GM12878 (cell line): ENCODE data around the gene PPME1. TPM values are rescaled to one million over a fixed set of nuclear protein-coding genes. Genes with fewer than 3 reads are reported as not detected.

Experiments
- ATAC-seq: fragments of 200-7000 bp; cut with Tn5 transposase; 3 replicates; pipeline ENCODE4 v1.9.1; 2020; ENCODE audit warnings: mild to moderate bottlenecking, moderate library complexity
- BruUV-seq: library from RNA; stranded (reverse); fragments of 400-500 nt; replicated peaks from 2 replicates; lab custom pipeline; 2021; lab: Mats Ljungman, UMichigan
- CTCF ChIA-PET: fragments of 300-600 bp; sonication (Branson Sonifier 250); formaldehyde crosslinking; extraction: SDS; loops from one replicate; lab custom pipeline; 2021; ENCODE audit warnings: inconsistent platforms; lab: Yijun Ruan, JAX
- POLR2A ChIA-PET: fragments of 350-600 bp; formaldehyde crosslinking; extraction: SDS; loops from one replicate; lab custom pipeline; 2021; ENCODE audit warnings: inconsistent platforms; lab: Charles Lee
- RAD21 ChIA-PET: fragments of 300-600 bp; sonication (Branson Sonifier 250); formaldehyde crosslinking; loops from one replicate; lab custom pipeline; 2023; ENCODE audit warnings: antibody characterized with exemption; ENCODE audit not compliant: unreplicated experiment; lab: Charles Lee
- SMC1A ChIA-PET: fragments of 300-600 bp; sonication (Branson Sonifier 250); formaldehyde crosslinking; loops from one replicate; lab custom pipeline; 2023; ENCODE audit not compliant: unreplicated experiment, uncharacterized antibody; lab: Charles Lee
- DNase-seq: peaks from one replicate; pipeline ENCODE4 v3.0.0-alpha.2; 2011; ENCODE audit warnings: low read depth, low spot score
- FAIRE-seq: peaks from 3 replicates; lab custom pipeline; 2011; peaks lifted over from hg19 to GRCh38; lab: Jason Lieb, UNC
- H2AFZ ChIP-seq: 2 replicates; pipeline ENCODE4 v1.6.0; 2011; ENCODE audit warnings: low read depth, low read length, control low read depth; ENCODE audit not compliant: control insufficient read depth
- H3K27ac ChIP-seq: 2 replicates; pipeline ENCODE4 v1.5.1; 2011; ENCODE audit warnings: control low read depth; ENCODE audit not compliant: control insufficient read depth, insufficient read depth
- H3K27me3 ChIP-seq, 2 experiments: replicated peaks in 1 of 2; 2 replicates each; pipeline versions ENCODE4 v1.6.0 to v1.6.1; 2011; ENCODE audit warnings: low read length in 1 of 2; ENCODE audit not compliant: control insufficient read depth in 2 of 2, insufficient read depth in 2 of 2
- H3K36me3 ChIP-seq, 2 experiments: 2 replicates each; pipeline ENCODE4 v1.5.1; 2011; ENCODE audit warnings: low read length in 1 of 2; ENCODE audit not compliant: control insufficient read depth in 2 of 2, insufficient read depth in 2 of 2
- H3K4me1 ChIP-seq: 2 replicates; pipeline ENCODE4 v1.6.1; 2011; ENCODE audit warnings: mild to moderate bottlenecking, low read length, moderate library complexity, mixed read lengths; ENCODE audit not compliant: control insufficient read depth, insufficient read depth
- H3K4me2 ChIP-seq: 2 replicates; pipeline ENCODE4 v1.6.0; 2011; ENCODE audit warnings: control low read depth; ENCODE audit not compliant: control insufficient read depth, insufficient read depth
- H3K4me3 ChIP-seq: fragments of 200-600 bp; sonication (generic); 2 replicates; pipeline ENCODE4 v1.5.1; 2016
- H3K79me2 ChIP-seq: 2 replicates; pipeline ENCODE4 v1.6.0; 2011; ENCODE audit warnings: low read length; ENCODE audit not compliant: control insufficient read depth, insufficient read depth
- H3K9ac ChIP-seq: 2 replicates; pipeline ENCODE4 v1.8.0; 2011; ENCODE audit warnings: low read length, control low read depth, mixed read lengths; ENCODE audit not compliant: control insufficient read depth, insufficient read depth
- H3K9me3 ChIP-seq: replicated peaks from 3 replicates; pipeline ENCODE4 v1.5.1; 2011; ENCODE audit warnings: mild to moderate bottlenecking, low read length; ENCODE audit not compliant: control insufficient read depth, insufficient read depth
- H4K20me1 ChIP-seq: 2 replicates; pipeline ENCODE4 v1.6.0; 2011; ENCODE audit not compliant: control insufficient read depth, insufficient read depth
- MEF2B ChIP-seq: fragments of 450-650 bp; IDR thresholded peaks from 2 replicates; pipeline ENCODE4 v1.6.1; 2018; ENCODE audit warnings: mild to moderate bottlenecking, moderate library complexity; ENCODE audit not compliant: partially characterized antibody, poor library complexity, severe bottlenecking
- RAD51 ChIP-seq: fragments of 450-650 bp; IDR thresholded peaks from 2 replicates; pipeline ENCODE4 v1.6.1; 2016; ENCODE audit warnings: moderate library complexity, mild to moderate bottlenecking, inconsistent platforms
- WGBS: methylation state at CpG from one replicate; pipeline ENCODE4 v1.1.6; 2016; ENCODE audit warnings: low lambda C conversion rate; ENCODE audit not compliant: insufficient replicate concordance, insufficient coverage; ENCODE audit errors: missing lambda C conversion rate; 5-methylcytosine and 5-hydroxymethylcytosine counted together
- in situ Hi-C: fragments of 300-500 bp; cut with MboI; formaldehyde crosslinking; loops from 9 replicates; pipeline ENCODE4 v1.14.3; 2018; ENCODE audit warnings: mixed read lengths
- intact Hi-C: fragments of 100-400 bp; cut with micrococcal nuclease; formaldehyde crosslinking; loops from one replicate; pipeline ENCODE4 v1.14.2; 2022; ENCODE audit not compliant: unreplicated experiment
- polyA plus RNA-seq, 11 experiments: library from polyadenylated mRNA; depleted of rRNA in 4 of 11; unstranded in 6 of 11; stranded (reverse) in 5 of 11; fragments of >200 nt; fragmentation: Nextera tagmentation in 4 of 11; fragmentation: Illumina TruSeq in 1 of 11; extraction: Ambion mirVana in 4 of 11; extraction: Trizol in 1 of 11; gene quantifications; 1 replicate in 1 of 11; 2 replicates in 10 of 11; pipeline versions ENCODE4 v1.2.1 to v1.2.3, GENCODE V29; 2011 to 2016; ENCODE audit warnings: inconsistent platforms in 2 of 11, missing spikeins in 2 of 11, low read depth in 1 of 11
- total RNA-seq, 4 experiments: library from RNA; depleted of rRNA in 3 of 4; stranded (reverse); fragments of >200 nt in 3 of 4; fragmentation: Illumina TruSeq in 1 of 4; extraction: Trizol in 1 of 4; gene quantifications; 2 replicates each; pipeline versions ENCODE4 v1.2.1 to v1.2.3, GENCODE V29; 2013 to 2021
- TF ChIP-seq, protein P1 (sequence below): fragments of 450-650 bp; IDR thresholded peaks from 2 replicates; pipeline ENCODE4 v1.6.1; 2017; ENCODE audit warnings: mild to moderate bottlenecking, low read depth, inconsistent platforms; ENCODE audit not compliant: poor library complexity, severe bottlenecking

The PPME1 gene
- total and polyA plus RNA-seq, 10 of the 15 experiments (the other 5 are each of a cell fraction or from before 2014, with no cell fraction given): 3.1 to 51.4 (median 20.8) TPM

DNA sequence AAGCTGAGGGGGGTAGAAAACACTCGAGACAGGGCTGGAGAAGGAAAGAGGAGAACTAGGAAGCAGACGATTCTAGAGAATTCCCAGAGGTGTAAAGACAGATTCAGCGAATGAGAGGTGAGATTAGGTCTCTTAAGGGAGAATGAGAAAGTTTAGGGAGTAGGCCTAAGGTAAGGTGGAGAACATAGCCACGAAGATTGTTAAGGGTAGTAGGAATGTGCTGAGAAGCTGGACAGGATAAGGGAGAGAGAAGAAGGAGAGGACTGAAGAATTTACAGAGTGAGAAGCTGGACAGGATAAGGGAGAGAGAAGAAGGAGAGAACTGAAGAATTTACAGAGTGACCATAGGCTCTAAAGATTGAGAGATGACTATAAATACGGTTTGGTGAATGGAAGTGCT is 908 bp downstream of the PPME1 start:
- in situ Hi-C loops: no loop called here
- no peak overlapping the region for H2AFZ ChIP-seq
- POLR2A ChIA-PET: interaction anchor here (0.5 to 2.5 kb wide), 10 partner anchors 8 to 817 kb away, joined by 3 to 15 read pairs (median 4); partner anchors contain the start of gene UCP2

More for the DNA sequence above, 908 bp downstream of the PPME1 start:
- peak overlapping the region; percentile 56 for H3K27ac ChIP-seq
- WGBS: 27% methylated on average over 5 of the region's 5 CpGs
- TSS peak; percentile 72 for BruUV-seq
- CTCF ChIA-PET: interaction anchor here (0.5 to 0.8 kb wide), 4 partner anchors 11 to 1150 kb away, joined by 3 read pairs; no protein-coding TSS in a partner anchor
- ATAC-seq: no peak
- H3K27me3 ChIP-seq: no peaks in the 10 kb centered on the region
- no peaks in the 10 kb centered on the region for H4K20me1 ChIP-seq
- DNase-seq: no peak
- H3K4me1 ChIP-seq: peaks cover 3% of the 10 kb centered on the region; the same call in 1 of the 2 replicates
- 0 out of 4 replicates have a peak, but pooled peaks cover 0 to 6% of the 10 kb centered on the region in 2 experiments for H3K36me3 ChIP-seq
- no peaks in the 10 kb centered on the region for H3K9me3 ChIP-seq
- H3K4me3 ChIP-seq: peak overlapping the region; percentile 95
- intact Hi-C loops: loop anchor here (5.0 kb wide), 2 partner anchors 190 to 210 kb away; partner anchors contain the start of gene UCP2
- peak overlapping the region; percentile 74 for H3K4me2 ChIP-seq
- H3K79me2 ChIP-seq: peaks cover 62% of the 10 kb centered on the region
- FAIRE-seq: no peak
- RAD21 ChIA-PET: interaction anchor here (1.3 to 3.0 kb wide), 5 partner anchors 9 to 208 kb away, joined by 3 to 21 read pairs (median 7); partner anchors contain the start of gene UCP2
- H3K9ac ChIP-seq: peak overlapping the region; percentile 74
- SMC1A ChIA-PET: interaction anchor here (1.6 to 3.3 kb wide), 3 partner anchors 12 to 192 kb away, joined by 3 to 19 read pairs (median 8); no protein-coding TSS in a partner anchor
- TF ChIP-seq, protein P1, sequence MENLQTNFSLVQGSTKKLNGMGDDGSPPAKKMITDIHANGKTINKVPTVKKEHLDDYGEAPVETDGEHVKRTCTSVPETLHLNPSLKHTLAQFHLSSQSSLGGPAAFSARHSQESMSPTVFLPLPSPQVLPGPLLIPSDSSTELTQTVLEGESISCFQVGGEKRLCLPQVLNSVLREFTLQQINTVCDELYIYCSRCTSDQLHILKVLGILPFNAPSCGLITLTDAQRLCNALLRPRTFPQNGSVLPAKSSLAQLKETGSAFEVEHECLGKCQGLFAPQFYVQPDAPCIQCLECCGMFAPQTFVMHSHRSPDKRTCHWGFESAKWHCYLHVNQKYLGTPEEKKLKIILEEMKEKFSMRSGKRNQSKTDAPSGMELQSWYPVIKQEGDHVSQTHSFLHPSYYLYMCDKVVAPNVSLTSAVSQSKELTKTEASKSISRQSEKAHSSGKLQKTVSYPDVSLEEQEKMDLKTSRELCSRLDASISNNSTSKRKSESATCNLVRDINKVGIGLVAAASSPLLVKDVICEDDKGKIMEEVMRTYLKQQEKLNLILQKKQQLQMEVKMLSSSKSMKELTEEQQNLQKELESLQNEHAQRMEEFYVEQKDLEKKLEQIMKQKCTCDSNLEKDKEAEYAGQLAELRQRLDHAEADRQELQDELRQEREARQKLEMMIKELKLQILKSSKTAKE: no peak
- TF ChIP-seq RAD51 (0 out of 2 replicates have a peak, but pooled peaks have one; percentile 3), MEF2B (no peak)
